SIG-M5 treated with dmso at 0.1 percent for 504 hours (cell line): ENCODE data around the gene LIMS2.
A peak's percentile ranks its signal among the peaks of the same experiment; 100 is the strongest.

Source experiments
- DNase-seq: peaks from one replicate; lab custom pipeline; 2025; ENCODE audit not compliant: unreplicated experiment; lab: John Stamatoyannopoulos, UW

The LIMS2 gene

DNA sequence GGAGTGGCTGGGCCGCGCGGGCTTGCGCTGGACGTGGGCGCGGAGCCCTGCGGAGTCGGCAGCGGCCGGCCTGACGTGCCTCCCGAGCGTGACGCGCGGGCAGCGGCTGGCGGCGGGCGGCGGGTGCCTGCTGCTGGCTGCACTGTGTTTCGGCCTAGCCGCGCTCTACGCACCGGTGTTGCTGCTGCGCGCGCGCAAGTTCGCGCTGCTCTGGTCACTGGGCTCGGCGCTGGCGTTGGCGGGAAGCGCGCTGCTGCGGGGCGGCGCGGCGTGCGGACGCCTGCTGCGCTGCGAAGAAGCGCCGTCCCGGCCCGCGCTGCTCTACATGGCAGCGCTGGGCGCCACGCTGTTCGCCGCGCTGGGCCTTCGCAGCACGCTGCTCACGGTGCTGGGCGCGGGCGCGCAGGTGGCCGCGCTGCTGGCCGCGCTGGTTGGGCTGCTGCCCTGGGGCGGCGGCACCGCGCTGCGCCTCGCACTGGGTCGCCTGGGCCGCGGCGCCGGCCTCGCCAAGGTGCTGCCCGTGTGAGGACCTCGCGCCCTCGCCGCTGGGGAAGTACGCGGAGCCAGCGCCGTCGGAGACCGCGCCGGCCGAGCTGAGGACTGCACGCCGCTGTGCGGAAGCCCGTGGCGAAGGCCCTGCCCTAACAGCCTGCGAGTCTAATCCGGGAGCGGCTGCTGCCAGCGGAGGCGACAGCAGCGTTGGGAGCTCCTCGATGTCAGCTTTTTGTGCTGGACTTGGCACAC, 26.5 kb upstream of the LIMS2 start:
- DNase-seq, result peak; percentile 80

DNA sequence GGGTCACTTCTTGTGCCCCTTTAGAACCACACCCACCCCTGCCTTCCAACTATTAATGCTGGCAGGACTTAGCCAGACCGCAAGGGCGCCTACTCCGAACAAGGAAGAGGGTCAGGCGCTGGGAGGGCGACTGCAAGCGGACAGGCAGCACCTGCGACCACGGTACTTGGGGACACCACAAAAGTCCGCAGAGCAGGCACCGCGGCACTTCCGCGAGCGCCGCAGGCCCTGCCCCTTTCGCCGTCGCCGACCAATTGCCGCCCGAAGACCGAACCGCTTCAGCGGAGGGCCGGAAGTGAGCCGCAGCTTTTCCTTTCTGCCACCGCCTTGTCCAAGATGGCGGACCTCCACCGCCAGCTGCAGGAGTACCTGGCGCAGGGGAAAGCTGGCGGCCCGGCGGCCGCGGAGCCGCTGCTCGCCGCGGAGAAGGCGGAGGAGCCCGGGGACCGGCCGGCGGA, 25.9 kb upstream of the LIMS2 start, which contains the start of gene SFT2D3:
TSS of gene SFT2D3 (plus strand) at position 305 of the 458 bp plus-strand sequence. CDS start at position 337, 32 bp downstream.
- DNase-seq, result peak; percentile 95

DNA sequence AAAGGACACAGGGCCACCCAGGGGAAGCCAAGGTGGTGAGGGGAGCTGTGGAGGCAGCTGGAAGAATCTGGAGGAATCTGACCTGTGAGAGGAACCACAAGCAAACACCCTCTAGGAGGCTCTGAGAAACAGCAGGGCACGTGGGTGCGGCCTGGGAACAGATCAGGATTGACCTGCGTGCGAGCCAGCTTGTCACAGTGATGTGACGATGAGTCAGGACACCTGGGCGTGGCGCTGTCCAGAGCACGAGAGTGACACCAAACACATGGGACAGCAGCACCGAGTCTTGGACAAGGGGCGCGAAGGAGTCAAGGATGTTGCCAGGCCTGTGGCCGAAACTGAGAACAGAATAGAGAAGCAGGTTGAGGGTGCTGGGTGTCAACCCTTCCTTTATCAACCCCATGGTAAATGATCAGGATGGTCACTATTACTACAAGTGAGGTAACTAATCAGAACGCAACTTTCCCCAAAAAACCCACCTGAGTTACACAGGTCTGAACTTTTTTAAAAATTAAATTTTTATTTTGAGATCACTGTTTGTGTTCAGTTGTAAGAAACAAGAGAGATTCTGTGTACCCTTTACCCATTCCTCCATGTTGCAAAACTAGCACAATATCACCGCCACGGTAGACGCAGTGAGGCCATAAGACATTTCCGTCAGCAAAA, 25.3 kb upstream of the LIMS2 start:
- DNase-seq, result peak; percentile 66

DNA sequence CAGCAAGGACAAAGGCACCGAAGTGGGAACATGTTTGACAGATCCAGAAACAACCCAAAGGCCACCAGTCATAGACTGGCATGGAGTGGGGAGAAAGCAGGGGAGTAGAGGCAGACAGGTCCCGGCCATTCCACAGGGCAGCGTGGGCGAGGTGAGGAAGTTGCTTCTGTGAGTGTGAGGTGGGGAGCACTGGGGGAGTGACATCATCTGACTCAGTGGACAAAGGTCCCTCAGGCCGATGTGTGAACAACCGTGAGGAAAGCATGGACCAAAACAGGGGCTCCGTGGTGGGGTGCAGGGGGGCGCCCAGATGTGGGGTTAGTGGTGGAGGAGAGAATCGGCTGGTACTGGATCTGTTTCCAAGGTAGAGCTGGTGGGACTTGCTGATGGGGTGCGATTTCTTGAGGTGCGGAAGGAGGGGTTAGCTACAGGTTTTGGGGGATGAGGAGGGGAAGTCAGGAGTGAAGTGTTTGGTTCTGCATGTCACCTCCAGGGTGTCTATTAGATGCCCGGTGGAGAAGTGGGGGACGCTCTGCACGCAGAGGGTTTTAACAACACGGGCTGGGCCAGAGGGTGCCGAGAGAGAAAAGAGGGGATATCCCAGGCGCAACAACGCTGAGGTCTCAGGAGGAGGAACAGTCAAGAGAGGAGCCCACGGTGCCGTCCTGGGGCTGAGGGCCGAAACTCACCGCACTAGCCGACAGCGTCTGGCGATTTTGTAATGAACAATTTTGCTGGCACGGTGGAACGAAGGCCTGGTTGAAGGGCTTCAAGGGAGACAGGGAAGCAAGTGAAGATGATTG, 23.4 kb upstream of the LIMS2 start:
- DNase-seq, result no peak

DNA sequence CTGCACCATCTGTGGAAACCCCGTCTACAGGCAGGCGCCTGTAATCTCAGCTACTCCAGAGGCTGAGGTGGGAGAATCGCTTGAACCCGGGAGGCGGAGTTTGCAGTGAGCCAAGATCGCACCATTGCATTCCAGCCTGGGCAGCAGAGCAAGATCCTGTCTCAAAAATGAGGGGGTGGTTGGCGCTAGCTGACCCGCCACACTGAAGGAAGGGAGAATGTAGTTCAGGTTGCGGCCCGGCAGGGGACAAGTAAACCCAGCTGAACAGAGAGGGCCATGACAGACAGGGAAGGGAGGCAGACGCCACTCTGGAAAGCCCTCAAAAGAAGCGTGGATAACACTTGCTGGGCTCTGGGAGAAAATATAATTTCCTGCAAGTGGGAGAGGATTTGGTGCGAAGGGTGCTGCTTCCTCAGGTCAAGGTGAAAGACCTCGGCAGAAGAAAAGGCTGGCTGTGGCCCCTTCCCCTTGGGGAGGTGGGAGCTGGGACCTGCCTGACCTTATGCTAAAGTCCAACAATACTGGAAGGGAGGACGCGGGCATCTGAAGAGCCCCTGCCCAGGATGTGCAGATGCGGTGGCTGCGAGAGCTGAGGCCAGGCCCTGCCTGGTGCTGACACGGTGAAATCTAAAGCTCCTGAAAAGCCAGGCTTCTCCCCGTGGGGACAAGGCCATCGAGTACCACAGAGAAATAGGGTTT, 22.3 kb upstream of the LIMS2 start:
- DNase-seq, result no peak

DNA sequence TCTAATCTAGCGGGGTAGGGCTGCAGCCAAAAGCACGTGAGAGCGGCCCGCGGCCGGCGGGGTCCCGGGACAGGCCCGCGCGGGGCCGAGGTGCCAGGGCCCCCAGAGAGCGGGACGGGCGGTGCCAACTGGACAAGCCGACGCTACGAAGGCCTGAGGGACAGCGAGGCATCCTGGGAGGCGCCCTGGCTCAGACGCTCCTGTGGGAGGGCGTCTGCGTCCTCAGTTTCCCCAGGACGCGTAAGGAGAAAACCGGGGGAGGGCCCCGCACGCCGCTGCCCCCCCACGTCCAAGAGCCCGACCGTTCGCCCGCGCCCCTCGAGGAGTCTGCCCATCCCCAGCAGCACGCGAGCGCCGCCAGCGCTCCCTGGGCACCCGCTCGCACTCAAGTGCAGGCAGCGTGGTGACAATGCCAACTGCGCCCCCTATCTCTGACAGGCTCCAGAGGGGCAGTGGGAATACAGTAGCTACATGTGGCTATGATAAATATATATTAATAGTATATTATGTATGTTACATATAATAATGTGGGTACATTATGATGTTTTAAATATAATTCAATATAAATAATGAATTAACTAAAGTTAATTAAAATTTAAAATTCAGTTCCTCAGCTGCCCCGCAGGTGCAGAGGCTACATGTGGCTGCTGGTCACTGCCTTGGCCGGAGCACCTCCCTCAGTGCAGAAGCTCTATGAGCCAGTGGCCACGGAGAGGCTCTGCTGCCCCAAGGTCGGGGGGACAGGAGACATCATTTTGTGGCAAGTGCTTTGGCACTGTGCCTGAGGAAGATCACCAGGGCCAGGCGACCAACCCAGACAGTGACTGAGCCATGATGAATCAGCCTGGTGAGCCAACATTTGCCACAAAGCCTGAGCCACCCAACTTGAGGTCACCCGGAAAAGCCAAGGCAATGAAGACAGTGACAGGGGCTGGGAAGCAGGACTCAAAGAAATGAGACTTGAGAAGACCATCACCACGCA, 20.5 kb upstream of the LIMS2 start:
- no peak for DNase-seq

DNA sequence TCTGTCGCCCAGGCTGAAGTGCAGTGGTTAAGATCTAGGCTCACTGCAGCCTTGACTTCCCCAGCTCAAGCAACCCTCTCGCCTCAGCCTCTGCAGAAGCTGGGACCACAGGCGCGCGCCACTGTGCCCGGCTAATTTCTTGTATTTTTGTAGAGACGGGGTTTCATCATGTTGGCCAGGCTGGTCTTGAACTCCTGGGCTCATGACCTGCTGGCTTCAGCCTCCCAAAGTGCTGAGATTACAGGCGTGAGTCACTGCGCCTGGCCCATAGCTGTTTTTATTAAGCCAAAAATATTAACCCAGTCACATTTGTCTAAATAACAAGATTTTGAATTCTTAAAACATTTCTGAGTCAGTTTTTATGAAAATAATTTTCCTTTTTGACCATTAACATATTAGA, 19.7 kb upstream of the LIMS2 start:
- DNase-seq, result no peak

DNA sequence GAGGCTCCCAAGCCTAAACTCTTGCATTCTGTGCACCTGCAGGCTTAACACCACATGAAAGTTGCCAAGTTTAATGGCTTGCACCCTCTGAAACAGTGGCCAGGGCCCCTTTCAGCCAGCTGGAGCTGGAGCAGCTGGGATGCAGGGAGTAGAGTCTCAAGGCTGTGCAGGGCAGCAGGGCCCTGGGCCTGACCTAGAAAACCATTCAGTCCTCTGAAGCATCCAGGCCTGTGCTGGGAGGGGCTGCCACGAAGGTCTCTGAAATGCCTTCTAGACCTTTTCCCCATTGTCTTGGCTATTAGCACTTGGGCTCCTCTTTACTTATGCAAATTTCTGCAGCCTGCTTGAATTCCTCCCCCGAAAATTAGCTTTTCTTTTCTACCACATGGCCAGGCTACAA, 15.4 kb upstream of the LIMS2 start:
- DNase-seq, result no peak

DNA sequence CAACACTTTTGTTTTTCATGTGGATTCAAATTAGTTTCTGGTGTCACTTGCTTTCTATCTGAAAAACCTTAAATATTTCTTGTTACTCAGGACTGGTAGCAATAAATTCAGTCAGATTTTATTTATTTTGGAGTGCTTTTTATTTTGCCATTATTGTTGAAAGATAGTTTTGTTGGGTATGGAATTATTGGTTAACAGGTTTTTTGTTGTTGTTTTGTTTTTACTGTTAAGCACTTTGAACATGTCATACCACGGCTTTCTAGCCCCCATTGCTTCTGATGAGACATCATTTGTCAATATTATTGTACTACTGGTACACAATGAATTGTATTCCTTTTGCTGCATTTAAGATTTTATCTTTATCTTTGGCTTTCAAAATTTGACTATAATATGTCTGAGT, 13.1 kb upstream of the LIMS2 start:
- DNase-seq, result no peak

DNA sequence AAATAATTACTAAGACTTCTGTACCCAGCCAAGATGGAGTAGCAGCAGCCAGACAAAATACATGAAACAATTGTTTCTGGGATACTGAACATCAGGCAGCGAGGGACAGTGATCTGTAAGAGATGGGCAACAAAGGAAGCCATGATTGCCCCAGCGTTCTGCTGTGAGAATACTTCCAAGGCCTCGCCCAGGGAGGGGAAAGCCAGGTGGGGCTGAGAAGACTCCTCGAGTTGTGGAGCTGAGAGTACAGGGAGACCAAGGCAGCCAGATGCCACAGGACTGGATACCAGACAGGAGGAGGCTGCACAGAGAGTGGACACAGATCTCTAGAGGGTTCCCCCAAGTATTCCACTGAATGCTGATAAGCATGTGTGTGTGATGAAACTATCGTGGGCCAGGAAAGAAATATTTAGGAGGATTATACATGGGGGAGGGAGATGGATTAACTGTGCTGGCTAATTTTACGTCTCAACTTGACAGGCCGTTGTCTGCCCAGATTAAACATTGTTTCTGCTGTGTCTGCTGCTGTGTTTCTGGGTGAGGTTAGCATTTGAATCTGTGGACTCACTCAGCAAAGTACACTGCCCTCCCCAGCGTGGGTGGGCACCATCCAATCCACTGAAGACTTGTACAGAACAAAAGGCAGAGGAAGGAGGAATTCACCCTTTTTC, 10.2 kb upstream of the LIMS2 start:
- DNase-seq, result no peak

DNA sequence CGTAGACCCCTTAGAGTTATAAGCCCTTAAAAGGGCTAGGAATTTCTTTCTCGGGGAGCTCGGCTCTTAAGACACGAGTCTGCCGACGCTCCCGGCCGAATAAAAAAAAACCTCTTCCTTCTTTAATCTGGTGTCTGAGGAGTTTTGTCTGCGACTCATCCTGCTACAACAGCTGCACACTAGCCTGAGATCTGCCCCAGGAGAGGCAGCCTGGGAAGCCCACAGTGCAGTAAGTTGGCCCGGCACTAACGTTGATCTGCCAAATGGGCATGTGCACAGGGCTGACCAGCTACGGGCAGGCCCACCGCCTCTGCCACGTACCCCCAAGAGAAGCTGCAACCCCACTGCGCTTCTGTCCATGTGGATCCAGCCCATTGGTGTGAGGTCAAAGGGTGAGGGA, 8.4 kb upstream of the LIMS2 start:
- no peak for DNase-seq

DNA sequence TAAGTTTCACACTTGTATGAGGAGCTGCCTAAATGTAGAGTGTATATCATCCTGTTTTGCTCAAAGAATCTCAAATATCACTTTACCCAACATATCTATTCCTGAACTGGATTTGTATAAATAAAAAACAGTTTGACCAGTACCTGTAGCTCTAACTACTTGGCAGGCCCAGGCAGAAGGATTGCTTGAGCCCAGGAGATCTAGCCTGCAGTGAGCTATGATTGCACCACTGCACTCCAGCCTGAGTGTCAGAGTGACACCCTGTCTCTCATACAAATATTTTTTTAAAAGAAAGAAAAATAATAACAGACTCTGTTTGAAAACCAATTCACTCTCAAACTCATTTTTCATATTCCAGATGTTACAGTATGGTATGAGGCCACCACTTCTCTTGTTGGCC, 7.7 kb upstream of the LIMS2 start:
- no peak for DNase-seq

DNA sequence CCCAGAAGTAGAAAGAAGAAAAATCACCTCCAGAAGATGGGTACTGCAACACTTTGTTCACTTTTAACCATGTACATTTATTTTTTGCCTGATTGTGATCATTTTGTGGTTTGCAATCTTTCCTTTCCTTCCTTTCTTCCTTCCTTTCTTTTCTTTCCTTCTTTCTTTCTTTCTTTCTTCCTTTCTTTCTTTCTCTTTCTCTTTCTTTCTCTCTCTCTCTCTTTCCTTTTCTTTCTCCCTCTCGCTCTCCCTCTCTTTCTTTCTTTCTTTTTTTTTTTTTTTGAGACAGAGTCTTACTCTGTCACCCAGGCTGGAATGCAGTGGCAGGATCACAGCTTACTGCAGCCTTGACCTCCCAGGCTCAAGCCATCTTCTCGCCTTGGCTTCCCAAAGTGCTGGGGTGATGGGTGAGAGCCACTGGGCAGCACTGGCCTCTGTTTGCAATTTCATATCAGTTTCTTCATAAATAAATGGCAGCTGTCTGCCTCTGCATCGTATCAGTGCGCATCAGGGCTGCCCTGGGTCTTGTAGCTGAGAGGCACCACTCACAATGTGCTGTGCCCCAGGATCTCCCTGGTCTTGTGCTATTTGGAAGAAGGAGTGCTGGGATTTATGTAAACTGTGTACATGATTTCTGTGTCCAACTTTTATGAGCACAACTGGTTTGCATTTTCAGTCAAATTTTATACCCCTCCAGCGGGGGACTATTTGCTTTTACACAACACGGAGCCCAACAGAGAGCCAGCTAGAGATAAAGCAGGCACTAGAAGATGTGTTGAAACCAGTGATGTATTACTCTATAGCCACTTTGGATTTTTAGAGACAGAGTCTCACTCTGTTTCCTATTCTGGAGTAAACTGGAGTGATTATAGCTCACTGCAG, 6.9 kb upstream of the LIMS2 start:
- no peak for DNase-seq

DNA sequence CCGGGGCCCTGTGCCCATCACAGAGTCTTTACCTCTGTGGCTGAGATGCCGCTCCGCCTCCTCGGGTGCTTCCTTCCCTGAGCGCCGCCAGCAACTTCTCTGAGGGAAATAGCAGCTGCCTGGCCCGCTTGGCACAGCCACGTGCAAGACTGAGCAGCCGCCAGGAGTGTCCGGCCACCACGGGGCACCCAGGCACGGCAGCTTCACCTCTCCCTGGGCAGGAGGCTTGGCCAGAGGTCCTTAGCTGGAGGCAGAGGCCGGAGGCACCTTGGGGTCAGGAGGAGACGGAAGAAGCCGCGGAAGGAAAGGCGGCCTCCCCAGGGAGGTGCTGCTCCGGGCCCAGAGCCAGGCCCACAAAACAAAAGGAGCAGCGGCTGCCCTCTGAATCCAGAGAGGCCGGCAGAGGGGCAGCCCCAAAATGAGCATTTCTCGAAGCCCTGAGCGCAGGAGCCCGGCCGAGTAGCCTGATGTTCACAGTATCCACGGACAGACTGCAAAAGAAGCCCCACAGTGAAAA, 6.0 kb upstream of the LIMS2 start:
- DNase-seq, result no peak

DNA sequence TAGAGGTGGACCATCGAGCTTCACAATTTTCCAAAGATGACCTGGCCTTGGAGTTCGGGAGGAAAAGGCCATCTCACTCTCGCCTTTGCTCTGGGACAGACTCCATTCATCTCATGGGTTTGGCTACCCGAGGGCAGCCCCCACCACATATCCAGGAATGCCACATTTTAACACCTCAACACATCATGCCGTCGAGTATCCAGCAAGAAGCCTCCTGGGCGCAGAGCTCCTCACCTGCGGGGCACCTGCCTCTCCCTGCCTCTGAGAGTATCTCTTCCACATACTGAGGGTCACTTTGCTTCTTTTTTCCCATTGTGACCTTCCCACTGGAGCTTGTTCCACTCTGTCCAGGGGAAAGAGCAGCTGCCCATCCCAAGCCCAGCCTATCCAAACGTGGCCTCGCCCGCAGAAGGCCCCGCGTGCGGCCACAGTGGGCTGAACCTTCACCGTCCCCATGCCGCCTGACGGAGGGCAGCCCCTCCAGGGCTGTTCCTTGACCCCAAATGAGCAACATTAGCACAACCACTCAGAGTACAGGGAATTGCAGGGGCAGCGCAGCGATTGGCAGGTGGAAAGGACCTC, 5.5 kb upstream of the LIMS2 start:
- DNase-seq, result no peak

DNA sequence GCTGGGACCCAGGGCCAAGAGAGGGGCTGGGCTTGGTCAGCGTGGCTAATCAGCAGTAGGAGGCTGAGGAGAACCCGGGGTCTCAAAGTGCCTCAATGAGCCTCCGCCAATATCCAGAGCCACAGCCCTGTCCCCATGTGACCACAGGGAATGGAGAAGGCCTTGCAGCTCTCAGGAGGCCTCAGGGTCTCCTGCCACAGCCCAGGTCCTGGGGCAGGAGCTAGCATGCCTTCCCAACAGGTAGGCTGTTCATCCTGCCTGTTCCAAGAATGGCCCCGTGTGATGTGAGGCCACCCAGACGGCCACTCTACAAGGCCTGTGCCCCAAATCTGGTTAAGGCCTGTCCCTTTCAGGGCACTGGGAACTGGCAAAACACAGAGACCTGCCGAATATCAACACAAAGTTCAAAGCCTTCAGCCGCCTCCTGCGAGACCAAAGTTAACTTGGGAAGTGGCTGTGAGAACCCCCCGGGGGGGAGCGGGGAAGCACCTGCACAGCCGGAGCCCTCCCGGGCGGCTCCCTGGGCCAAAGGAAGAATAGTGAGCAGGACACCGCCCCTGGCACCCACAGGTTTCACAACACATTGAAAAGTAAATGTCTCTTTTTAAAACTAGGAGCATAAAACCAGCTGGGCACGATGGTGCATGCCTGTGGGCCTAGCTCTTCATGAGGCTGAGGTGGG, 4.5 kb upstream of the LIMS2 start:
- DNase-seq, result no peak

DNA sequence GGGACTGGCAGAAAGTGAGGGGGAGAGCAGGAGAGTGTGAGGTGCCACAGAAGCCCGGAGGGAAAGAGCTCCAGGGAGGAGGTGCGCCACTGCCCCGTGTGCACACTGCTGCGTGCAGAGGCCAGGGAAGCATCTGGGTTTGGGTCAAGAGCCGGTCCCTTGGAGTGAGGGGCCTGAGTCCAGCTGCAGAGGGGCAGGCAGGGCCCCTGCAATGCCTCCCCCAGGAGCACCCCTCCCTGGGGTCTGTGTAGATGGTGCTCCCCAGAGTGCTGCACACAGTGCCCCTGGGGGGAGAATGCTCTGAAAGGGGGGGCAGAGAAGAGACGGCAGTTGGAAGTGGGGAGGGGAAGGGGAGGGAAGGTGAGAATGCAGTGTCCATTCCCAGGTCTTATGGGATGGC, 3.7 kb upstream of the LIMS2 start:
- DNase-seq, result no peak
